Body of pancreas (tissue), 4 donors: ENCODE measurements around the gene CXCL10. TPM values are rescaled to one million over a fixed set of nuclear protein-coding genes. Genes with fewer than 3 reads are reported as not detected.
"Not testable (repeated sequence)": the region's sequence is repeated elsewhere in the genome, so short reads cannot be mapped to it uniquely, and the experiment has no call there.

Experiments
- ATAC-seq: fragments of 150-250 bp; one replicate; pipeline ENCODE4 v1.9.1; 2016
- DNase-seq, 4 donors: peaks; one replicate each; pipeline ENCODE4 v3.0.0-alpha.2; 2019
- H3K27ac ChIP-seq, 4 donors: fragments of 200-600 bp; sonication (generic); 1 replicate in 3 of 4; 2 replicates in 1 of 4; pipeline versions ENCODE4 v1.5.1 to v1.6.1; 2016 to 2019; ENCODE audit warnings: mild to moderate bottlenecking in 1 of 4, mixed read lengths in 1 of 4, moderate library complexity in 1 of 4
- H3K27me3 ChIP-seq, 2 donors: fragments of 200-600 bp; sonication (generic); one replicate each; pipeline ENCODE4 v1.6.0; 2016; ENCODE audit warnings: mild to moderate bottlenecking in 1 of 2
- H3K36me3 ChIP-seq, 2 donors: fragments of 200-600 bp; sonication (generic); replicated peaks in 1 of 2; 2 replicates each; pipeline ENCODE4 v1.5.1; 2016; ENCODE audit warnings: low read depth in 2 of 2; ENCODE audit not compliant: insufficient read depth in 1 of 2
- H3K4me1 ChIP-seq: fragments of 200-600 bp; sonication (generic); one replicate; pipeline ENCODE4 v1.6.0; 2016
- H3K4me3 ChIP-seq, 2 donors: fragments of 200-600 bp; sonication (generic); 1 replicate in 1 of 2; 2 replicates in 1 of 2; pipeline ENCODE4 v1.5.1; 2016 to 2019
- H3K9me3 ChIP-seq, 3 donors: fragments of 200-600 bp; sonication (generic); 1 replicate in 2 of 3; 2 replicates in 1 of 3; pipeline ENCODE4 v1.5.1; 2016
- POLR2A ChIP-seq, 3 donors: fragments of 450-650 bp; IDR thresholded peaks; one replicate each; pipeline ENCODE4 v1.6.1; 2016; ENCODE audit warnings: antibody characterized with exemption in 3 of 3, mild to moderate bottlenecking in 2 of 3
- WGBS, 2 donors: methylation state at CpG; one replicate each; pipeline ENCODE4 v1.1.5; 2017; 5-methylcytosine and 5-hydroxymethylcytosine counted together
- intact Hi-C: fragments of 100-400 bp; cut with DNase I; formaldehyde crosslinking; loops from one replicate; pipeline ENCODE4 v1.15.1; 2023
- total RNA-seq, 2 donors: library from RNA; depleted of rRNA; stranded (reverse); fragments of >200 nt; gene quantifications; one replicate each; pipeline ENCODE4 v1.1.0, GENCODE V29; 2016
- TF ChIP-seq, protein P1 (sequence below), 7 experiments: fragments of 450-650 bp in 4 of 7; fragments of 200-600 bp in 3 of 7; sonication (generic) in 3 of 7; IDR thresholded peaks; one replicate each; pipeline ENCODE4 v1.5.1; 2016 to 2019; ENCODE audit warnings: antibody characterized with exemption in 7 of 7

The CXCL10 gene
- total RNA-seq, 2 donors from 2014 or later = not detected

DNA sequence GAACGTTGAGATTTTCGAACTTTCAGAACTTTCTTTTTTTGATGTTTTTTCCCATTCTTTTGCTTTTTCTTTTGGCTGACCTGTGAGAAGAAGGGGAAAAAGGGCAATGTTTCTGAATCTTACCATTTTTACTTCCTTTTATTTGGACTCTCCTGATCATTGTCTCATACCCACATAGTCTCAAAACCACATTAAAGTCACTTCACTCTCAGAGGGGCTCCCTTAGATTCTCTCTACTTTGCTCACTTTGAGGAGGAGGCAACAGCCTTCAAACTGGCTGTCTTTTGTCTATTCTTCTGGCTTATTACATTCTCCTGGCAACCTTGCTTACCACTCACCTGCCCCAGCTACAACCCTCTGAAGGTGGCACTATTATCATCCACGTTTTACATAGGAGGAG is 19.7 kb downstream of the CXCL10 start:
- TF ChIP-seq POLR2A (IDR thresholded peaks at IDR 0.05) = no peak
- TF ChIP-seq, protein P1, sequence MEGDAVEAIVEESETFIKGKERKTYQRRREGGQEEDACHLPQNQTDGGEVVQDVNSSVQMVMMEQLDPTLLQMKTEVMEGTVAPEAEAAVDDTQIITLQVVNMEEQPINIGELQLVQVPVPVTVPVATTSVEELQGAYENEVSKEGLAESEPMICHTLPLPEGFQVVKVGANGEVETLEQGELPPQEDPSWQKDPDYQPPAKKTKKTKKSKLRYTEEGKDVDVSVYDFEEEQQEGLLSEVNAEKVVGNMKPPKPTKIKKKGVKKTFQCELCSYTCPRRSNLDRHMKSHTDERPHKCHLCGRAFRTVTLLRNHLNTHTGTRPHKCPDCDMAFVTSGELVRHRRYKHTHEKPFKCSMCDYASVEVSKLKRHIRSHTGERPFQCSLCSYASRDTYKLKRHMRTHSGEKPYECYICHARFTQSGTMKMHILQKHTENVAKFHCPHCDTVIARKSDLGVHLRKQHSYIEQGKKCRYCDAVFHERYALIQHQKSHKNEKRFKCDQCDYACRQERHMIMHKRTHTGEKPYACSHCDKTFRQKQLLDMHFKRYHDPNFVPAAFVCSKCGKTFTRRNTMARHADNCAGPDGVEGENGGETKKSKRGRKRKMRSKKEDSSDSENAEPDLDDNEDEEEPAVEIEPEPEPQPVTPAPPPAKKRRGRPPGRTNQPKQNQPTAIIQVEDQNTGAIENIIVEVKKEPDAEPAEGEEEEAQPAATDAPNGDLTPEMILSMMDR (IDR thresholded peaks at IDR 0.05) = no peak
- no peak overlapping the region for H3K27ac ChIP-seq
- no peak overlapping the region for H3K4me3 ChIP-seq
- H3K4me1 ChIP-seq = peaks cover 7% of the 10 kb centered on the region
- WGBS, 2 donors = 75 to 83% methylated on average over 3 of the region's 3 CpGs
- DNase-seq (no peak), ATAC-seq (no peak)
- intact Hi-C loops = no loop called here
- H3K27me3 ChIP-seq = no peaks in the 10 kb centered on the region
- no peaks in the 10 kb centered on the region for H3K9me3 ChIP-seq
- no peaks in the 10 kb centered on the region for H3K36me3 ChIP-seq

DNA sequence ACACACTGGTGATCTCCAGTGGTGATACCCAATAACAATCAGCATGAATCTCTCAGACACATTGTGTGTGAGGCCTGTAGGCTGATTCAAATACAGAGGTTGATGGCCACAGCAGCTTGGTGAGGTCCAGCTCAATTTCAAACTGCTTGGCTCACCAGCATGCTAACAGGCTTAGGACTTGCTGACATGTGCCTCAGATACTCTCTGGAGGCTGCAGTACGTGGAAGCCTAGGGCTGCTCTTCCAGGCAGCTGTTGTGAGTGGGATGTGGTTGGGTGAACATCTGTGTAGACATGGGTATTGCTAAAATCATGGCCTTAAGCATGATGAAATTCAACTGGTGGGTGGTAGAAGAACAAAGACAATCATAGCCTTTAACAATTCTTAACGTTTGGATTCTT is 20.3 kb downstream of the CXCL10 start:
- H3K4me1 ChIP-seq = peaks cover 7% of the 10 kb centered on the region
- H3K9me3 ChIP-seq = no peaks in the 10 kb centered on the region
- no peak for TF ChIP-seq POLR2A (IDR thresholded peaks at IDR 0.05)
- TF ChIP-seq, protein P1 (IDR thresholded peaks at IDR 0.05) = no peak
- H3K36me3 ChIP-seq = no peaks in the 10 kb centered on the region
- H3K27ac ChIP-seq = no peak overlapping the region
- H3K4me3 ChIP-seq = no peak overlapping the region
- no peak for ATAC-seq
- H3K27me3 ChIP-seq = no peaks in the 10 kb centered on the region
- WGBS, 2 donors = 54 to 59% methylated on average over 2 of the region's 2 CpGs
- no peak for DNase-seq
- intact Hi-C loops = no loop called here

DNA sequence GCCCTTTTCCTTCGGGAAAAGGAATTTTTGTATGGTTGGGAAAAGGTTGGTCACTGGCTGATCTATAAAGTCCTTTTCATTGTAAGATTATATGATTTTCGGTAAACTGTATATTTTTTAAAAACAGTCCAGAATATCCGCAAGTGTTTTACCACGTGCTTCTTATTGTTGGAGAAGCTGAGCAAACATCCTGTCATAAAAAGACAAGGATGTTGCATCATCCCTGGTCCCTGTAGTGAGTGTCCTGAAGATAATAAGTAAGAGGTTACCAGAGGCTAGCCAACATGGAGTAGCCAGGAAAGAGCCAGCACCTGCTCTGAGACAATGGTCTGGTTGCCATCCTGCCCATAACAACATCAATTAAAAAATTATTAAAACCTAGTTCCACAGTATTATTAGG is 21.1 kb downstream of the CXCL10 start:
- H3K27me3 ChIP-seq = no peaks in the 10 kb centered on the region
- no peak overlapping the region for H3K4me3 ChIP-seq
- no peaks in the 10 kb centered on the region for H3K9me3 ChIP-seq
- H3K27ac ChIP-seq = no peak overlapping the region
- TF ChIP-seq POLR2A (IDR thresholded peaks at IDR 0.05) = no peak
- TF ChIP-seq, protein P1 (IDR thresholded peaks at IDR 0.05) = no peak
- ATAC-seq (no peak), DNase-seq (no peak)
- intact Hi-C loops = no loop called here
- no peaks in the 10 kb centered on the region for H3K36me3 ChIP-seq
- 76% methylated on average over 4 of the region's 4 CpGs for WGBS, 2 donors
- H3K4me1 ChIP-seq = peaks cover 7% of the 10 kb centered on the region

DNA sequence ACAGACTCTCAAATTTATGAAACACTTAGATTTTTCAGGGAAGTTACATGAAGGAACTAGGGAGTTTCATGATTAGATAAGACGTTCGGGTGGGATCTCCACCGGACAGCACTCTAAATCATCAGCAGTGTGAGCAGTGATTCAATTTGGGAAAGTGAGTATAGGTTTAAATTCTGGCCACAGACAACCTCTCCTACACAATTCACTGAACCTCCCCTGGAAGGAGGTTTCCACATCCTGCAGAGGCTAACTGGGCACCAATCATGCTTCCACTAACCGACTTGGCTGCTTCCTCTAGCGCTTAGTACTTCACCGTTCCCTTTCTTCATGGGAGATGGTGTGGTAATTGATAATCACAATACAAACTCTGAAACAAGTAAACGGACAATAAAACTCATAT is 21.6 kb downstream of the CXCL10 start:
- no peaks in the 10 kb centered on the region for H3K9me3 ChIP-seq
- 72 to 80% methylated on average over 7 of the region's 7 CpGs for WGBS, 2 donors
- no peak overlapping the region for H3K4me3 ChIP-seq
- H3K36me3 ChIP-seq = no peaks in the 10 kb centered on the region
- TF ChIP-seq, protein P1 (IDR thresholded peaks at IDR 0.05) = no peak
- no peak for TF ChIP-seq POLR2A (IDR thresholded peaks at IDR 0.05)
- DNase-seq (no peak), ATAC-seq (no peak)
- no peak overlapping the region for H3K27ac ChIP-seq
- H3K4me1 ChIP-seq = peaks cover 7% of the 10 kb centered on the region
- intact Hi-C loops = no loop called here
- no peaks in the 10 kb centered on the region for H3K27me3 ChIP-seq

DNA sequence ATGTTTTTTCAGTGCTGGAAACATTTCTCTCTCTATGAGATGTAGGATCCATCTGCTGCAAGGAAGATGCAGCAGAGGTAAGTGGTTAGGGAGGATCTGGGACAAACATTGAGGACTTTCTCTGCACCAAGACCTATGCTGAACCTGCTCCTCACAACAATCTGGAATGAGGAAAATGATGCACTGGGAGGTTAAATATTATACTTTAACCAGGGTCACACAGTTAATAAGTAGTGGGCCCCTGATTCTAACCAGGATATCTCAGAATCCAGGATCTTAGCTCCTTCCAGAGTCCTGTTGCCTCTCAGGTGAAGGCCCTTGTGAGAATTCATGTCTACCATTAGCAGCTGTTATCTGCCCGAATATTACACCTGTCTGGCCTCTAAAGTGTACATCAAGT is 23.0 kb downstream of the CXCL10 start:
- DNase-seq (no peak), ATAC-seq (peak; percentile 42)
- Histone ChIP-seq H3K9me3 (no peaks in the 10 kb centered on the region), H3K27me3 (no peaks in the 10 kb centered on the region), H3K4me1 (peaks cover 7% of the 10 kb centered on the region), H3K36me3 (no peaks in the 10 kb centered on the region), H3K27ac (peak overlapping the region in 2 of 4 donors; percentile 1 to 43), H3K4me3 (no peak overlapping the region)
- 50 to 58% methylated on average over 1 of the region's 1 CpG for WGBS, 2 donors
- intact Hi-C loops = no loop called here
- no peak for TF ChIP-seq POLR2A (IDR thresholded peaks at IDR 0.05)
- TF ChIP-seq, protein P1 (IDR thresholded peaks at IDR 0.05) = no peak

DNA sequence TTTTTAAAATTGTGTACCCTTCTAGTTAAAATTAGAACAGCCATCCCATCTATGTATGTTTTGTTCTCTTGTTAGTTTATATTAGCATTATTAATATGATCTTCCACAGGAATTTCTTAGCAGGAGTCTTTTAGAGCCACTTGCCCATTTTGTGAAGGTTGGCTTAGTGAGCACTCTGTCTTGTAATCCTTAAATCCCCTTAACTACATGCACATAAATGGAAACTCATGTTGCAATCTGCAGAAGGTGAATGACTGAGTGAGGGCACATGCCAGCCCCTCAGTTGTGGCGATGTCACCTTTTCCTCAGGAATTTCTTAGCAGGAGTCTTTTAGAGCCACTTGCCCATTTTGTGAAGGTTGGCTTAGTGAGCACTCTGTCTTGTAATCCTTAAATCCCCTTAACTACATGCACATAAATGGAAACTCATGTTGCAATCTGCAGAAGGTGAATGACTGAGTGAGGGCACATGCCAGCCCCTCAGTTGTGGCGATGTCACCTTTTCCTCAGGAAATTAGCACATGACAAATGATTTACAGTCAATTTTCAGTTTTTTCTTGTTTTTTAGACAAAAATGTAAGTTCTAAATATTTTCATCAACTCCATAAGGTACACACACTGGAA is 24.7 kb downstream of the CXCL10 start:
- H3K4me1 ChIP-seq, H3K9me3 ChIP-seq, H3K36me3 ChIP-seq, H3K27ac ChIP-seq, DNase-seq, H3K27me3 ChIP-seq, H3K4me3 ChIP-seq, ATAC-seq: not testable (repeated sequence)
- 79 to 88% methylated on average over 2 of the region's 2 CpGs for WGBS, 2 donors
- intact Hi-C loops = loop anchor here (5.0 kb wide), 1 partner anchor 69 kb away; no protein-coding TSS in a partner anchor
